GM21786 (cell line): ENCODE results near the gene MRFAP1.
"Not testable (repeated sequence)": the region's sequence is repeated elsewhere in the genome, so short reads cannot be mapped to it uniquely, and the experiment has no call there.

Source experiments
- ATAC-seq: cut with Tn5 transposase; IDR thresholded peaks from one replicate; pipeline ENCODE4 v1.9.1; 2021; ENCODE audit not compliant: unreplicated experiment

MRFAP1 gene

DNA sequence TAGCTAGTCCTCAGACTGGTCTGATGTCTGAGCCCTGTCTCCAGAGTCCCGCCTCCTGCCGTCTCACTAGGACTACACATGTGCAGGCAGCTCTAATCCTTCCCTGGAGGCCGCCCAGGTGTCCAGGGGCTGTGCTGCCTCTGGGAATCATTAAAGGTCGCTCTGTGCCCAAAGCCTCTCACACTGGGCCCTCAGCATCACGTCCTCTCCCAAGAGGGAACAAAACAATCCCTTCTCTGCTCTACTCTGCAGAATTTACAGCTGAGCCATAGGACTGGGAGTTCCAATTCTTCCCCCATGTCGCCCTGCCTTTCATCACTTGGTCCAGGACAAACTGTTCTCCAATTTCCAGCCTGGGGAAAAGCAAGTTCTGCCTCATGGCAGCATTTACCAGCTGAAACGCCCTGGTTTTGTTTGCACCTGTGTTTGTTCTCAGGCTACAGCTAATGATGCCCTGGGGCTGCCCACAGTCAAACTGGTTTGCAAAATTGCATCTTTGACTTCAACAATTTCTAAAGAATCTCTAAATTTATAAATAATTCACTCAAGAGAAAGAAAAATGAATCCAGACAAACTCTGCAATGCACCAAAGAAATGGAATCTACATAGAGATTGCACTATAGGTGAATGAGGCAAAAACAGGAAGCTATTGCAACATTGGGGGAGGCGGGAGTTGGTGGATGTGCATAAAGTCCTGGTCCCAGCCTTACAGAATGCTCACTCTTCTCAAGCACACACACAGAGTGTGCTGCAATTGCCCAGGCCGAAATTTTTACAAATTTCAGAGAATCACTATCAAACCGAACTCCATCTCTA lies 7.2 kb upstream of the MRFAP1 start:
- ATAC-seq, result no peak

GRCh38 chr4:6634746-6635145 lies 5.7 kb upstream of the MRFAP1 start:
- no peak for ATAC-seq

- no peak for ATAC-seq
Observed at GRCh38 chr4:6639137-6639680, 1.3 kb upstream of the MRFAP1 start.

DNA sequence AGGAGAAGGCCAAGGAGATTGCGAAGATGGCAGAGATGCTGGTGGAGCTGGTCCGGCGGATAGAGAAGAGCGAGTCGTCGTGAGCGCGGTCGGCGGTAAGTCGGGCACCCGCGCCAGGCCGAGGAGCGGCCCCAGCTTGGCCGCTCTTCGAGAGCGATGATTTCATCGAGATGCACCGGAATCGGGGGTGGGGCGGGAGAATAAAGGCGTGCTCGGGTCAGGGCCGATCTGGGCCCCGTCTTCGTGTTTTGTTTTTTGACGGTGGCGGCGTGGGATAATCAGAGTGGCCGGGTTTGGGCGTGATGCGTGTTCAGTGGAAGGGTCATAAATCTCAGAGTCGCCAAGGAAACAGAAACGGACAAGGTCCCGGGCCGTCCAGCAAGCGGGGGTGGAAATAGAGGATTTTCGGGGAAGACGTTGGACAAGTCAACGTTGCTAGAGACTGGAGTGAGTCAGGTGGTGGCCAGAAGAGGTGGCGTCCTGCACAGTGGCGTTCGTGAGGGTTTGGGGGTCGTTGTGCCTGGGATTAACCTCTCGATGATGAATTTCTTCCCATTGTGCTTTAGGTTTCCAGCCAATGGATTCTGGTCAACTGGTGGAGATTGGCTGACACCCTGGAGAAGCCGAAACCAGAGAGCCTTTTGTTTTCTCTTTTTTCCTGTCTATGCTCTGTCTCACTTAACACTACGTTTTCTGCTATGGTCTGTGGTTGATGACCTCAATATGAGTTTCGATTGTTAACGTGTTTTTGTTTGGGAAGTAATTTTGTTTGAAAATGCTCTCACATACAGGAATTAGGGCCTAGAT lies 882 bp downstream of the MRFAP1 start:
- peak; percentile 42 for ATAC-seq

DNA sequence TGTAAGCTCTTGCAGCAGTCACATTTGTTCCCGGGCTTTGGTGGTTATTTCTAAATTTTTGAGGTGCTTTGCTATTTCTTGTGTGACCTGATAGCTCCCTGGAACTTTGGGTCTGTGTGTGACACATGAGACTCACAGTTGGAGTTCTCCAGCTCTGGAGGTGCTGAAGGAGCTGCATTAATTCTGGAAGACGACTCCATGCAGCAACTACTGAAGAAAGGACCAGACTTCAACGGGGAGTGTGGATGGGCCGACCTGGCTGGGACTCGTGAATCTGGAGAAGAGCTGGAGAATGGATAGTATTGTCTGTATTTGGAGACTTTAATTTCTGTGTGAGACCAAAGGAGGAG lies 1.5 kb downstream of the MRFAP1 start:
- no peak for ATAC-seq

DNA sequence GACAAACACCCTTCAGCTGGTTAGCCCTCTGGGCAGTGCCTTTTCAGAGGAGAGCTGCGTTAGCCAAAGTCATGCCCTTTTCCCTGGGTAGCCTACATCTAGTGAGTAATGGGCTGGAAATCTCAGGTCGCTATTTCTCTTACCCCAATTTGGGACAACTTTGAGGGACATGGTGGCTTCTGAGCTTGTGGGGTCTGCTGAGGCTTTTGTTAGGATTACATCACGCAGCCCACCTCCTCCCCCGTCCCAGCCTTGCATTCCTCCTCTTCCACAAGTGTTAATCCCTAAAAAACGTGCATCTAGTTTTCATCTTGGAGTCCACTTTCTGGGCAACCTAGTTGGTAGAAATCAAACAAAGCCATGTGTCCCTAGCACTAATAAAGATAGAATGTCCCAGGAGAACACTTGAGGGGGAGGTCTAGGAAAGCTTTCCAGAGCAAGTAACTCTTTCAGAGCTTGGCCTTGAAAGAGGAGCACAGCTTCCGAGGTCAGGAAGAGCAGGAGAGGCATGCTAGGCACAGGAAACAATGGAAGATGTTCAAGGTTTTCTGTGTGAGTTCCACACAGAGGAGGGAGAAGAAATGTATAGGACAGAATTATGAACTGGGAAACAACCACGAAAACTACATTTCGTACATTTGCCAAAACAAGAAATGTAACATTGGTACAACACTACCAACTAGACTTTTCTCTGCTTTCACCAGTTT lies 2.8 kb downstream of the MRFAP1 start:
- no peak for ATAC-seq

GRCh38 chr4:6644792-6645530 lies 4.5 kb downstream of the MRFAP1 start:
- no peak for ATAC-seq

DNA sequence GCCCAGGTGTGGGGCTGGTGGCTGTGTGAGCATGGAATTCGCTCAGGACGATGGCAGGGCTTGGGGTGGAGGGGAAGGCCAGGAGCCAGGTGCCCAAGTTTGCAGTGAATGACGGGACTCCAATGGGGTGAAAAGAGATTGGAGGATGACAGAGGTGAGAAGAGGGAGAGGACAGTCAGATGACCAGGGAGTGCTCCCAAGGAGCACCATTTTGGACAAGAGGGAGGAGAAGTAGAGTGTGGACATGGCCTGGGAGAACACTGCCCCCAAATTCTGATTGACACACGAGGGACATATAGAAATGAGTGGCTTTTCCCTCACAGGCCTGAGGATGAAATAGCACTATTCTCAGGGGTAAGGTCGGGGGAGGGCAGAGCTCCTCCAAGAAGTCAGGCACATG lies 6.7 kb downstream of the MRFAP1 start:
- no peak for ATAC-seq

DNA sequence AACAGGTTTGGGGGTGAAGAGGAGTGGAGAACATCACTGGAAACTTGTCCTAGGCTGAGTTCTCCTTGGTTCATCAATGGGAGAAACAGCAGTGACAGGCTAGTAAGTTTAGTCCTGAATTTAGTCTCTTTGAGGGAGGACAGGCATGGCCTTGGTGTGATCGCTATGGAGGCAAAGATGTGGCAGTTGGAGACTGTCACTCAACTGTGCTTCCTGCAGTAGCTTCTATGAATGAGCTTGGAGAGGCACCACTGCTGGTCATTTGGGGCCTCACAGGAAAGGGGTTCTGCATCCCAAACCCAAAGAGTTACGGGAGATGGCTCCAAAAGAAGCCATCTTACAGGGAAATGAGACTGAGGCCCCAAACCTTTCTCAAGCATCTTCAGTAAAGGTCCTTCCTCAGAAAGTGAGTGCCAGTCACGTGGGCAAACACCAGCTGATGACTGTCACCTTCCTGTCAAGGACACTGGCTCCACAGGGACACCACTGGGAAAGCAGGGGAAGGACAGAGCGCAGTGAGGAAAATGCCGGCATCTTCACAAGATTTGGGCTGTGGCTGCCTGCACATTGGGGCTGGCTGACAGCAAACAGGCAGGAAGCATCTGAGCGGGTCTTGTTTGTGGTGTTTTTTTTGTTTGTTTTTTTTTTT lies 7.2 kb downstream of the MRFAP1 start:
- no peak for ATAC-seq

DNA sequence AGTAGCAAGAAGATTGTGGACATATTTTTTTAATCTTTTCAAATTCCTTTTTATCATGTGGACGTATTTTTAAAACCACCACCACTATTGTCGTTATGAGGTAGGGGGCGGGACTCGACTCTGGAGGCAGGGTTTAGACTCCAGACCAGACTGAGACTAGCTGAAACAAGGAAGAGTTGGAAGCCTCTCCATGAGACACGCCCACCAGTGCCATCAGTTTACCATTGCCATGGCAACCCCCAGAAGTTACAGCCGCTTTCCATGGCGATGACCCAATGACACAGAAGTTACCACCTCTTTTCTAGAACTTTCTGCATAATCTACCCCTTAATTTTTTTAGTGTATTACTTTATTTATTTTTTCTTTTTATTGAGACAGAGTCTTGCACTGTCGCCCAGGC lies 8.7 kb downstream of the MRFAP1 start:
- no peak for ATAC-seq

DNA sequence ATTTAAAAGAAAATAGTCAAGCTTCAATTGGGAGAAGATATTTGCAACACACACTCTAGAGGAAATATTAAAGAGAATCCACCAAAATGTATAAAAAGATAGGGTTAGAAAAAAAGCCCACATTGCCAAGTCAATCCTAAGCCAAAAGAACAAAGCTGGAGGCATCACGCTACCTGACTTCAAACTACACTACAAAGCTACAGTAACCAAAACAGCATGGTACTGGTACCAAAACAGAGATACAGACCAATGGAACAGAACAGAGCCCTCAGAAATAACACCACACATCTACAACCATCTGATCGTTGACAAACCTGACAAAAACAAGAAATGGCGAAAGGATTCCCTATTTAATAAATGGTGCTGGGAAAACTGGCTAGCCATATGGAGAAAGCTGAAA lies 13.7 kb downstream of the MRFAP1 start:
- not testable (repeated sequence) for ATAC-seq

DNA sequence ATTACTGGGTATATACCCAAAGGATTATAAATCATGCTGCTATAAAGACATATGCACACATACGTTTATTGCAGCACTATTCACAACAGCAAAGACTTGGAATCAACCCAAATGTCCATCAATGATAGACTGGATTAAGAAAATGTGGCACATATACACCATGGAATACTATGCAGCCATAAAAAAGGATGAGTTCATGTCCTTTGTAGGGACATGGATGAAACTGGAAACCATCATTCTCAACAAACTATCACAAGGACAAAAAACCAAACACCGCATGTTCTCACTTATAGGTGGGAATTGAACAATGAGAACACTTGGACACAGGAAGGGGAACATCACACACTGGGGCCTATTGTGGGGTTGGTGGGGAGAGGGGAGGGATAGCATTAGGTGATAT lies 14.8 kb downstream of the MRFAP1 start:
- ATAC-seq, result not testable (repeated sequence)

GRCh38 chr4:6655924-6656323 lies 15.4 kb downstream of the MRFAP1 start:
- ATAC-seq, result no peak

- no peak for ATAC-seq
Observed at GRCh38 chr4:6657242-6658208, 17.0 kb downstream of the MRFAP1 start.

DNA sequence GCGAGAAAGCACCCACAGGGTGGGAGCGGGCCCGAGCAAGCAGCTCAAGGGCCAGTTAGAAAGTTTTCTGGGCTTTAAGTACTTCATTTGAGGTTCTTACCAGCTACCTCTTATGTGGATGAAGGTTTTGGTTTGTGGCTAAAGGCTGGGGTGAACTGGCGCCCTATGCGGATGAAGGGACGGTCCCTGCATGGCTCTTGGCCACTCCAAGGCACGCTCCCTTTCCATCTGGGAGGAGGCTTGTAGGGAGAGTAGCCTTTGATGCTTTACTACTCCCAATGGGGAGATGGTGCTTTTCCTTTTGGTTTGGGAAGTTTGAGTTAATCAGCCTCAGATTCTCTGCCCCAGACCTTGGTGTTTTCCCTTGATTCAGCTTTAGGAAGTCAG lies 17.7 kb downstream of the MRFAP1 start:
- ATAC-seq, result no peak

DNA sequence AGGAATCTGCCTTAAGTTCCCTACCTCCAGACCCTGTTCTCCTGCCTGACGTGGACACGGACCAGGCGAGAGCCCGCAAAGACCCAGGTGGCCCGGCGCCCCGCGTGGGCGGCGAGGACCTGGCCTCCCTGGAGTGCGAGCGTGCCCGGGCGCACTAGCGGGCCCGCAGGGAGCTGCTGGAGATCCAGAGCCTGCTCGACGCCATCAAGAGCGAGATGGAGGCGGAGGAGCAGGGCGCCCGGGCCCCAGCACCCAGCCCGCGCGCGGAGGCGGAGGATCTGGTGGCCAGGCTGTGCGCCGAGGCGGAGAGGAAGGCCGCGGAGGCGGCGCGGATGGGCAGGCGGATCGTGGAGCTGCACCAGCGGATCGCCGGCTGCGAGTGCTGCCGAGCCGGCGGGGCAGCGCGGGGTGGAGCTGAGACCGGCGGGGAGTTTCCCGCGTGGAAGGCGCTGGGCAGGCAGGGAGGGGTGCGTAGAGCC lies 18.2 kb downstream of the MRFAP1 start:
- no peak for ATAC-seq

GRCh38 chr4:6659897-6660296 lies 19.4 kb downstream of the MRFAP1 start:
- no peak for ATAC-seq

DNA sequence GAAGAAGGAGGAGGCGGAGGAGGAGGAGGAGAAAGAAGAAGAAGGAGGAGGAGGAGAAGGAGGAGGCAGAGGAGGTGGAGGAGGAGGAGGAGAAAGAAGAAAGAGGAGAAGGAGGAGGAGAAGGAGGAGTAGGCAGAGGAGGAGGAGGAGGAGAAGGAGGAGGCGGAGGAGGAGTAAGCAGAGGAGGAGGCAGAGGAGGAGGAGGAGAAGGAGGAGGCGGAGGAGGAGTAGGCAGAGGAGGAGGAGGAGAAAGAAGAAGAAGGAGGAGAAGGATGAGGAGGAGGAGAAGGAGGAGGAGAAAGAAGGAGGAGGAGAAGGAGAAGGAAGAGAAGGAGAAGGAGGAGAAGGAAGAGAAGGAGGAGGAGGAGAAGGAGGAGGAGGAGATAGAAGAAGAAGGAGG lies 19.9 kb downstream of the MRFAP1 start:
- ATAC-seq, result no peak

DNA sequence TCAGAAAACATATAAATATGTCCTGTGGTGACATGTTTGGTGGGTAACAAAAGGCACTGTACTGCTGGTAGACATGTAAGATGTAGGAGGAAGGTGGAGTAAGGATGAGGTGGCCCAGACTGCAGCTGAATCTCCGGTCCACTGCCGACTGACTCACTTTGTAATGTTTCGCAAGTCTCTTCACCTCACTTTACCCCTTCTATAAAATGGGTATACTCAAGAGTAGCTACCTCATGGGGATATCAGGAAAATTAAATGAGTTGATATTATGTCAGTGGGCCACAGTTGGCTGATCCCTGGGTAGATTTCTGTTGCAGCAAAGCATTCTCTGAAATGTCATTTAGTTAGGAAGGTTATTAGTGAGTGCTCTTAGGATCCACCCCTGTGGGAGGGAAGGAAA lies 22.1 kb downstream of the MRFAP1 start:
- no peak for ATAC-seq
